Measurements from ENCODE around the gene ATP5PD. TPM values are rescaled to one million over a fixed set of nuclear protein-coding genes. Genes with fewer than 3 reads are reported as not detected.
A peak's percentile ranks its signal among the peaks of the same experiment; 100 is the strongest.

Gene ATP5PD
- total RNA-seq, 1 experiment from 2014 or later: 289 TPM

- intact Hi-C loops (cut with micrococcal nuclease; ENCODE audit: unreplicated experiment): no loop called here
- H3K4me3 Mint-ChIP-seq (ENCODE audit: low read depth, unreplicated experiment): no peak overlapping the region
These were observed 5.0 kb downstream of the ATP5PD start for GRCh38 chr17:75041656-75042280.

DNA sequence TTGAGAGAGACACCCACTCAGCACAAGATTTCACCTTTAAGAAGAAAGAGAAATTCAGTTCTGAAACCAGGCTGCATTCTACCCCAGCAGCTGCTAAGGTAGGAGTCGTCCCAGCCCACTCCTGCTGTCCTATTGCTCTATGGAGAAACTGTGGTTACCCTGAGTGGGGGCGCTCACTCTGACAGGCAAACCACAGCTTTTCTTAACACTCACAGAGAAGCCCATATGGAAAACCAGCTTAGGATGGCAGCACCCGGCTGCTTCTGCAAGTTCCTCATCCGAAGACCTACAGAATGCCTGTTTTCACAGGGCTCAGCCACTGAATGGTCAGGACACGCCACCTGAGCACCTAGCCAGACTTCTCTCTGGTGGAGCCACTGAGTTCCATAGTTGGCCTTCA, 7.5 kb downstream of the ATP5PD start:
- peaks cover 13% of the 10 kb centered on the region for H3K4me1 Mint-ChIP-seq (ENCODE audit: low read depth, unreplicated experiment)
- BruUV-seq (replicated peaks): no TSS peak
- H3K27me3 Mint-ChIP-seq (ENCODE audit: unreplicated experiment): peaks cover 12% of the 10 kb centered on the region
- H3K9me3 Mint-ChIP-seq (ENCODE audit: low read depth, unreplicated experiment): no peaks in the 10 kb centered on the region
- H3K36me3 Mint-ChIP-seq (ENCODE audit: insufficient read depth, unreplicated experiment): peaks cover 55% of the 10 kb centered on the region
- H3K4me3 Mint-ChIP-seq (ENCODE audit: low read depth, unreplicated experiment): no peak overlapping the region
- no peak overlapping the region for H3K27ac Mint-ChIP-seq (ENCODE audit: unreplicated experiment)
- intact Hi-C loops (cut with micrococcal nuclease; ENCODE audit: unreplicated experiment): no loop called here
- CTCF ChIA-PET: no interaction called here
- no peak for DNase-seq
- TF ChIP-seq, protein P1, sequence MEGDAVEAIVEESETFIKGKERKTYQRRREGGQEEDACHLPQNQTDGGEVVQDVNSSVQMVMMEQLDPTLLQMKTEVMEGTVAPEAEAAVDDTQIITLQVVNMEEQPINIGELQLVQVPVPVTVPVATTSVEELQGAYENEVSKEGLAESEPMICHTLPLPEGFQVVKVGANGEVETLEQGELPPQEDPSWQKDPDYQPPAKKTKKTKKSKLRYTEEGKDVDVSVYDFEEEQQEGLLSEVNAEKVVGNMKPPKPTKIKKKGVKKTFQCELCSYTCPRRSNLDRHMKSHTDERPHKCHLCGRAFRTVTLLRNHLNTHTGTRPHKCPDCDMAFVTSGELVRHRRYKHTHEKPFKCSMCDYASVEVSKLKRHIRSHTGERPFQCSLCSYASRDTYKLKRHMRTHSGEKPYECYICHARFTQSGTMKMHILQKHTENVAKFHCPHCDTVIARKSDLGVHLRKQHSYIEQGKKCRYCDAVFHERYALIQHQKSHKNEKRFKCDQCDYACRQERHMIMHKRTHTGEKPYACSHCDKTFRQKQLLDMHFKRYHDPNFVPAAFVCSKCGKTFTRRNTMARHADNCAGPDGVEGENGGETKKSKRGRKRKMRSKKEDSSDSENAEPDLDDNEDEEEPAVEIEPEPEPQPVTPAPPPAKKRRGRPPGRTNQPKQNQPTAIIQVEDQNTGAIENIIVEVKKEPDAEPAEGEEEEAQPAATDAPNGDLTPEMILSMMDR (IDR thresholded peaks at IDR 0.05; ENCODE audit: unreplicated experiment): no peak

More at GRCh38 chr17:75041656-75042280, 5.0 kb downstream of the ATP5PD start:
- DNase-seq: no peak
- CTCF ChIA-PET: no interaction called here
- H3K36me3 Mint-ChIP-seq (ENCODE audit: insufficient read depth, unreplicated experiment): peaks cover 57% of the 10 kb centered on the region
- TF ChIP-seq, protein P1 (IDR thresholded peaks at IDR 0.05; ENCODE audit: unreplicated experiment): no peak
- peaks cover 14% of the 10 kb centered on the region for H3K4me1 Mint-ChIP-seq (ENCODE audit: low read depth, unreplicated experiment)
- H3K9me3 Mint-ChIP-seq (ENCODE audit: low read depth, unreplicated experiment): no peaks in the 10 kb centered on the region
- no peak overlapping the region for H3K27ac Mint-ChIP-seq (ENCODE audit: unreplicated experiment)
- BruUV-seq (replicated peaks): no TSS peak
- no peaks in the 10 kb centered on the region for H3K27me3 Mint-ChIP-seq (ENCODE audit: unreplicated experiment)

GRCh38 chr17:75036643-75037268, 10.0 kb downstream of the ATP5PD start:
- intact Hi-C loops (cut with micrococcal nuclease; ENCODE audit: unreplicated experiment): no loop called here
- CTCF ChIA-PET: interaction anchor here (3.6 kb wide), 1 partner anchor 75 kb away, joined by 31 read pairs; no protein-coding TSS in a partner anchor
- Mint-ChIP-seq H3K9me3 (ENCODE audit: low read depth, unreplicated experiment) (no peaks in the 10 kb centered on the region), H3K36me3 (ENCODE audit: insufficient read depth, unreplicated experiment) (peaks cover 66% of the 10 kb centered on the region), H3K27ac (ENCODE audit: unreplicated experiment) (peak overlapping the region; percentile 35), H3K4me3 (ENCODE audit: low read depth, unreplicated experiment) (peak overlapping the region; percentile 15), H3K4me1 (ENCODE audit: low read depth, unreplicated experiment) (peaks cover 30% of the 10 kb centered on the region), H3K27me3 (ENCODE audit: unreplicated experiment) (peaks cover 16% of the 10 kb centered on the region)
- DNase-seq: no peak
- no TSS peak for BruUV-seq (replicated peaks)
- TF ChIP-seq, protein P1 (IDR thresholded peaks at IDR 0.05; ENCODE audit: unreplicated experiment): no peak

DNA sequence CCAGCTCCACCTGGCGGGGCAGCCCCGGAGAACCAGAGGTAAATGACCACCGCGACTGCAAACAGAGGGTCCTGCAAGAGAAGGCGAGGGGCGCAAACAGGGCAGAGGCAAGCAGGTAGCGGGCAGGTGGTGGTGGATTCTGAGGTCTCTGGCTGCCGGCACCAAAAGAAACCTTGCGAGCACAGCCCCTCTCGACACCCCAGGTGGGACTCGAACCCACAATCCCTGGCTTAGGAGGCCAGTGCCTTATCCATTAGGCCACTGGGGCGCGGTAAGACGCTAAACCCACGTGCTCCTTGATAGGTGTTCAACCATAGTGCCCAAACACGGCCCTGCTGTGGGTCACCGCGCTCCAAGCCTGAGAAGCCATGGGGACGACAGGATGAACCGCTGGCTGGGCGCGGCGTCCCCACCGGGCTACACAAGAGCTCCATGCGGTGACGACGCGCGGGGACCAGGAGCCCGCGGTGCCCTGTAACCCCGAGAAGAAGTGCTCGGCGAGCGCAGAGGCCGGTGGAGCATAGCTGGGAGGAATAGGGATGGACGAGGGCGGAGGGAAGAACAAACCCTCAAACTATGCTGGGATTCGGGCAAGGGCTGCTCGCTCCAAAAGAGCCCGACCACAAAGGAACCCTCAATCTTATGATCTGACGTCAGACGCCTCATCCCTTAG, 12.4 kb downstream of the ATP5PD start:
- Mint-ChIP-seq H3K27me3 (ENCODE audit: unreplicated experiment) (peaks cover 16% of the 10 kb centered on the region), H3K36me3 (ENCODE audit: insufficient read depth, unreplicated experiment) (peaks cover 53% of the 10 kb centered on the region), H3K9me3 (ENCODE audit: low read depth, unreplicated experiment) (no peaks in the 10 kb centered on the region), H3K27ac (ENCODE audit: unreplicated experiment) (peak overlapping the region; percentile 100), H3K4me1 (ENCODE audit: low read depth, unreplicated experiment) (peaks cover 30% of the 10 kb centered on the region), H3K4me3 (ENCODE audit: low read depth, unreplicated experiment) (peak overlapping the region; percentile 97)
- no TSS peak for BruUV-seq (replicated peaks)
- TF ChIP-seq, protein P1 (IDR thresholded peaks at IDR 0.05; ENCODE audit: unreplicated experiment): no peak
- CTCF ChIA-PET: interaction anchor here (0.6 to 3.6 kb wide), 8 partner anchors 22 to 167 kb away, joined by 3 to 31 read pairs (median 4); partner anchors contain the start of gene MRPL58
- peak; percentile 95 for DNase-seq
- intact Hi-C loops (cut with micrococcal nuclease; ENCODE audit: unreplicated experiment): loop anchor here (2.0 to 5.0 kb wide), 2 partner anchors 58 to 72 kb away; no protein-coding TSS in a partner anchor
